Transverse colon (tissue), 3 donors: ENCODE results near the gene ALDH4A1.

Experiments used
- EP300 ChIP-seq: sonication (generic); formaldehyde crosslinking; IDR thresholded peaks from one replicate; pipeline ENCODE4 v1.6.1; 2017; ENCODE audit warnings: antibody characterized with exemption, low read depth
- POLR2A ChIP-seq: fragments of 450-650 bp; IDR thresholded peaks from one replicate; pipeline ENCODE4 v1.6.1; 2016; ENCODE audit warnings: antibody characterized with exemption, mild to moderate bottlenecking, moderate library complexity
- TF ChIP-seq, protein P1 (sequence below), 5 experiments: fragments of 200-600 bp in 3 of 5; fragments of 450-650 bp in 2 of 5; sonication (generic) in 3 of 5; IDR thresholded peaks; 1 replicate in 2 of 5; 2 replicates in 3 of 5; pipeline ENCODE4 v1.5.1; 2016 to 2017; ENCODE audit warnings: antibody characterized with exemption in 5 of 5, inconsistent platforms in 3 of 5, mild to moderate bottlenecking in 2 of 5, moderate library complexity in 1 of 5

DNA sequence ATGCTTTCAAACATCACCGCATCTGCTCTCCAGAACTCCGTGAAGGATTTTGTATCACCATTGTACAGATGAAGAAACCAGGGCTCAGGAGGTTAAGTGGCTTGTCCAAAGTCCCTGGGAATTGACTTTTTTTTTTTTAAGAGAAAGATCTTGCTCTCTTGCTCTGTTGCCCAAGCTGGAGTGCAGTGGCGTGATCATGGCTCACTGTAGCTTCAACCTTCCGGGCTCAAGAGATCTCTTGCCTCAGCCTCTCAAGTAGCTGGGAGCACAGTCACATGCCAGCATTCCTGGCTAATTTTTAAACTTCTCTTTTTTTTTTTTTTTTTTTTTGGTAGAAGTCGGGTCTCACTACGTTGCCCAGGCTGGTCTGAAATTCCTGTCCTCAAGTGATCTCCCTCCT, 36.0 kb downstream of the ALDH4A1 start:
- no peak for TF ChIP-seq EP300
- TF ChIP-seq, protein P1, sequence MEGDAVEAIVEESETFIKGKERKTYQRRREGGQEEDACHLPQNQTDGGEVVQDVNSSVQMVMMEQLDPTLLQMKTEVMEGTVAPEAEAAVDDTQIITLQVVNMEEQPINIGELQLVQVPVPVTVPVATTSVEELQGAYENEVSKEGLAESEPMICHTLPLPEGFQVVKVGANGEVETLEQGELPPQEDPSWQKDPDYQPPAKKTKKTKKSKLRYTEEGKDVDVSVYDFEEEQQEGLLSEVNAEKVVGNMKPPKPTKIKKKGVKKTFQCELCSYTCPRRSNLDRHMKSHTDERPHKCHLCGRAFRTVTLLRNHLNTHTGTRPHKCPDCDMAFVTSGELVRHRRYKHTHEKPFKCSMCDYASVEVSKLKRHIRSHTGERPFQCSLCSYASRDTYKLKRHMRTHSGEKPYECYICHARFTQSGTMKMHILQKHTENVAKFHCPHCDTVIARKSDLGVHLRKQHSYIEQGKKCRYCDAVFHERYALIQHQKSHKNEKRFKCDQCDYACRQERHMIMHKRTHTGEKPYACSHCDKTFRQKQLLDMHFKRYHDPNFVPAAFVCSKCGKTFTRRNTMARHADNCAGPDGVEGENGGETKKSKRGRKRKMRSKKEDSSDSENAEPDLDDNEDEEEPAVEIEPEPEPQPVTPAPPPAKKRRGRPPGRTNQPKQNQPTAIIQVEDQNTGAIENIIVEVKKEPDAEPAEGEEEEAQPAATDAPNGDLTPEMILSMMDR (IDR thresholded peaks at IDR 0.05): no peak
- TF ChIP-seq POLR2A: no peak
